GM19397 (cell line): ENCODE results near the gene FBF1.
A peak's percentile ranks its signal among the peaks of the same experiment; 100 is the strongest.
"Not testable (repeated sequence)": the region's sequence is repeated elsewhere in the genome, so short reads cannot be mapped to it uniquely, and the experiment has no call there.

Source experiments
- ATAC-seq: cut with Tn5 transposase; IDR thresholded peaks from one replicate; pipeline ENCODE4 v1.9.1; 2021; ENCODE audit warnings: mild to moderate bottlenecking, moderate library complexity; ENCODE audit not compliant: unreplicated experiment

The FBF1 gene

GRCh38 chr17:75897160-75898019 lies 43.5 kb downstream of the FBF1 start:
- ATAC-seq, result no peak

GRCh38 chr17:75896415-75897159 lies 44.3 kb downstream of the FBF1 start, which contains the start of gene TRIM65:
Gene TRIM65, minus strand, starts transcription at chr17:75896951. Its CDS starts 14 bp downstream, at chr17:75896937.
- ATAC-seq, result peak; percentile 55

- no peak for ATAC-seq
Observed at GRCh38 chr17:75895370-75896155, 45.3 kb downstream of the FBF1 start.

GRCh38 chr17:75894049-75894733 lies 46.7 kb downstream of the FBF1 start:
- ATAC-seq, result no peak

GRCh38 chr17:75893305-75894048 lies 47.4 kb downstream of the FBF1 start:
- ATAC-seq, result no peak

GRCh38 chr17:75892556-75893224 lies 48.2 kb downstream of the FBF1 start:
- no peak for ATAC-seq

GRCh38 chr17:75891605-75892555 lies 49.0 kb downstream of the FBF1 start:
- no peak for ATAC-seq

- no peak for ATAC-seq
Observed at GRCh38 chr17:75891022-75891604, 49.7 kb downstream of the FBF1 start.

GRCh38 chr17:75889454-75889853 lies 51.4 kb downstream of the FBF1 start:
- no peak for ATAC-seq

GRCh38 chr17:75888484-75888883 lies 52.4 kb downstream of the FBF1 start:
- no peak for ATAC-seq

GRCh38 chr17:75885860-75886259 lies 55.0 kb downstream of the FBF1 start:
- not testable (repeated sequence) for ATAC-seq

- ATAC-seq, result no peak
Observed at GRCh38 chr17:75885431-75885830, 55.4 kb downstream of the FBF1 start.

GRCh38 chr17:75881678-75882454 lies 59.0 kb downstream of the FBF1 start:
- no peak for ATAC-seq

- ATAC-seq, result no peak
Observed at GRCh38 chr17:75880266-75880665, 60.6 kb downstream of the FBF1 start.

- ATAC-seq, result no peak
Observed at GRCh38 chr17:75878174-75878998, 62.5 kb downstream of the FBF1 start, which contains the start of gene TRIM47. Gene TRIM47, minus strand, starts transcription at chr17:75878581. Its CDS starts 33 bp downstream, at chr17:75878548.

- no peak for ATAC-seq
Observed at GRCh38 chr17:75877752-75878173, 63.1 kb downstream of the FBF1 start.
